Activated CD4-positive, alpha-beta T cell treated with anti-CD3 and anti-CD28 coated beads, Interleukin-2, amount 50 U/mL, for 24 hours (primary cell): Measurements from ENCODE around the gene EXOC1.
"Not testable (repeated sequence)": the region's sequence is repeated elsewhere in the genome, so short reads cannot be mapped to it uniquely, and the experiment has no call there.

Experiments used
- DNase-seq, 2 donors: peaks; one replicate each; pipeline ENCODE4 v3.0.0-alpha.2; 2020; ENCODE audit warnings: low read depth in 1 of 2, low spot score in 1 of 2

EXOC1 gene

GRCh38 chr4:55906323-55906722, 52.9 kb downstream of the EXOC1 start:
- DNase-seq: no peak

GRCh38 chr4:55906989-55907388, 53.5 kb downstream of the EXOC1 start:
- DNase-seq: peak in 1 of 2 donors; percentile 21

- no peak for DNase-seq
Measured at GRCh38 chr4:55907469-55907868, 54.0 kb downstream of the EXOC1 start.

- no peak for DNase-seq
Measured at GRCh38 chr4:55910140-55910539, 56.7 kb downstream of the EXOC1 start.

GRCh38 chr4:55912249-55912648, 58.8 kb downstream of the EXOC1 start:
- DNase-seq: no peak

- DNase-seq: no peak
Measured at GRCh38 chr4:55920571-55920970, 67.1 kb downstream of the EXOC1 start.

GRCh38 chr4:55921093-55921492, 67.6 kb downstream of the EXOC1 start:
- no peak for DNase-seq

GRCh38 chr4:55925241-55925640, 71.8 kb downstream of the EXOC1 start:
- DNase-seq: no peak

- DNase-seq: no peak
Measured at GRCh38 chr4:55926610-55927009, 73.2 kb downstream of the EXOC1 start.

- no peak for DNase-seq
Measured at GRCh38 chr4:55927803-55928437, 74.5 kb downstream of the EXOC1 start.

- DNase-seq: no peak
Measured at GRCh38 chr4:55928846-55929245, 75.4 kb downstream of the EXOC1 start.

- no peak for DNase-seq
Measured at GRCh38 chr4:55931043-55931442, 77.6 kb downstream of the EXOC1 start.

GRCh38 chr4:55931833-55932232, 78.4 kb downstream of the EXOC1 start:
- no peak for DNase-seq

GRCh38 chr4:55932511-55932910, 79.1 kb downstream of the EXOC1 start:
- no peak for DNase-seq

- DNase-seq: no peak
Measured at GRCh38 chr4:55933611-55934010, 80.2 kb downstream of the EXOC1 start.

- not testable (repeated sequence) for DNase-seq
Measured at GRCh38 chr4:55935907-55936306, 82.5 kb downstream of the EXOC1 start.

GRCh38 chr4:55938481-55938880, 85.0 kb downstream of the EXOC1 start:
- DNase-seq: no peak

GRCh38 chr4:55939421-55939820, 86.0 kb downstream of the EXOC1 start:
- DNase-seq: no peak

GRCh38 chr4:55941881-55942396, 88.5 kb downstream of the EXOC1 start:
- no peak for DNase-seq

- no peak for DNase-seq
Measured at GRCh38 chr4:55947254-55947882, 93.9 kb downstream of the EXOC1 start.

GRCh38 chr4:55947912-55948725, 94.7 kb downstream of the EXOC1 start:
- DNase-seq: peak in 1 of 2 donors; percentile 43
